HG03439 (cell line): ENCODE measurements around the gene MYO9A.
"Not testable (repeated sequence)": the region's sequence is repeated elsewhere in the genome, so short reads cannot be mapped to it uniquely, and the experiment has no call there.

ENCODE experiments used
- ATAC-seq: cut with Tn5 transposase; IDR thresholded peaks from one replicate; pipeline ENCODE4 v1.9.1; 2021; ENCODE audit warnings: mild to moderate bottlenecking, moderate library complexity; ENCODE audit not compliant: unreplicated experiment

MYO9A gene

GRCh38 chr15:71885390-71885789, 232.6 kb downstream of the MYO9A start:
- ATAC-seq: no peak

- ATAC-seq: no peak
Measured at GRCh38 chr15:71883447-71883846, 234.5 kb downstream of the MYO9A start.

- ATAC-seq: no peak
Measured at GRCh38 chr15:71880276-71880675, 237.7 kb downstream of the MYO9A start.

- ATAC-seq: no peak
Measured at GRCh38 chr15:71874245-71874644, 243.7 kb downstream of the MYO9A start.

GRCh38 chr15:71858232-71858631, 259.7 kb downstream of the MYO9A start:
- ATAC-seq: not testable (repeated sequence)

GRCh38 chr15:71853543-71853942, 264.4 kb downstream of the MYO9A start:
- no peak for ATAC-seq

- no peak for ATAC-seq
Measured at GRCh38 chr15:71844916-71845315, 273.0 kb downstream of the MYO9A start.

GRCh38 chr15:71841563-71841962, 276.4 kb downstream of the MYO9A start:
- no peak for ATAC-seq

- ATAC-seq: no peak
Measured at GRCh38 chr15:71830981-71831380, 287.0 kb downstream of the MYO9A start.

- no peak for ATAC-seq
Measured at GRCh38 chr15:71826196-71826595, 291.8 kb downstream of the MYO9A start.

- ATAC-seq: no peak
Measured at GRCh38 chr15:71825021-71825730, 292.8 kb downstream of the MYO9A start.

GRCh38 chr15:71823801-71824200, 294.1 kb downstream of the MYO9A start:
- no peak for ATAC-seq

- ATAC-seq: no peak
Measured at GRCh38 chr15:71822890-71823630, 294.9 kb downstream of the MYO9A start.

GRCh38 chr15:71821547-71822129, 296.3 kb downstream of the MYO9A start:
- ATAC-seq: no peak

- no peak for ATAC-seq
Measured at GRCh38 chr15:71820127-71820526, 297.8 kb downstream of the MYO9A start.

- ATAC-seq: no peak
Measured at GRCh38 chr15:71817351-71817750, 300.6 kb downstream of the MYO9A start.

GRCh38 chr15:71815301-71815700, 302.6 kb downstream of the MYO9A start:
- ATAC-seq: no peak

- no peak for ATAC-seq
Measured at GRCh38 chr15:71813723-71814470, 304.1 kb downstream of the MYO9A start.

- no peak for ATAC-seq
Measured at GRCh38 chr15:71812966-71813722, 304.8 kb downstream of the MYO9A start.
